Skeletal muscle tissue (tissue), 4 donors: ENCODE results near the gene GPR55. TPM values are rescaled to one million over a fixed set of nuclear protein-coding genes. Genes with fewer than 3 reads are reported as not detected.

Source experiments
- H3K27ac ChIP-seq: one replicate; pipeline ENCODE4 v1.7.0; 2013; ENCODE audit warnings: mild to moderate bottlenecking, low read depth, low read length, inconsistent platforms
- H3K27me3 ChIP-seq, 3 donors: one replicate each; pipeline ENCODE4 v1.7.0; 2013; ENCODE audit warnings: low read length in 3 of 3; ENCODE audit not compliant: control insufficient read depth in 3 of 3, insufficient read depth in 3 of 3
- H3K36me3 ChIP-seq, 3 donors: one replicate each; pipeline ENCODE4 v1.7.0; 2013; ENCODE audit warnings: low read length in 3 of 3; ENCODE audit not compliant: control insufficient read depth in 3 of 3, insufficient read depth in 3 of 3
- H3K4me1 ChIP-seq, 3 donors: one replicate each; pipeline ENCODE4 v1.7.0; 2013; ENCODE audit warnings: low read length in 3 of 3, mild to moderate bottlenecking in 3 of 3; ENCODE audit not compliant: control insufficient read depth in 3 of 3, insufficient read depth in 3 of 3
- H3K4me3 ChIP-seq, 3 donors: one replicate each; pipeline ENCODE4 v1.7.0; 2013; ENCODE audit warnings: low read length in 3 of 3
- H3K9ac ChIP-seq, 3 donors: one replicate each; pipeline ENCODE4 v1.7.0; 2013; ENCODE audit warnings: low read length in 3 of 3, mild to moderate bottlenecking in 3 of 3, moderate library complexity in 2 of 3, low read depth in 1 of 3
- H3K9me3 ChIP-seq, 3 donors: one replicate each; pipeline ENCODE4 v1.7.0; 2013; ENCODE audit warnings: low read length in 3 of 3; ENCODE audit not compliant: control insufficient read depth in 3 of 3
- total RNA-seq: library from RNA; depleted of rRNA; stranded (reverse); fragments of >200 nt; gene quantifications from one replicate; pipeline ENCODE4 v1.2.3, GENCODE V29; 2014
- donor health status: Osteomylitis.

The GPR55 gene
- total RNA-seq, 1 donor from 2014 or later = not detected

- H3K4me3 ChIP-seq = no peak overlapping the region
- no peak overlapping the region for H3K27ac ChIP-seq
Measured at GRCh38 chr2:230908595-230909191, 16.3 kb downstream of the GPR55 start.

GRCh38 chr2:230908092-230908594 is 16.9 kb downstream of the GPR55 start:
- no peak overlapping the region for H3K4me3 ChIP-seq

More at GRCh38 chr2:230908595-230909191, 16.3 kb downstream of the GPR55 start:
- Histone ChIP-seq H3K9ac (no peak overlapping the region), H3K36me3 (no peaks in the 10 kb centered on the region), H3K27me3 (peaks cover under 1 to 5% (median 4%) of the 10 kb centered on the region in 3 donors), H3K4me1 (no peaks in the 10 kb centered on the region), H3K9me3 (no peaks in the 10 kb centered on the region)

GRCh38 chr2:230907361-230908091 is 17.5 kb downstream of the GPR55 start:
- no peaks in the 10 kb centered on the region for H3K36me3 ChIP-seq
- peaks cover 0 to 5% (median 4%) of the 10 kb centered on the region in 3 donors for H3K27me3 ChIP-seq
- no peak overlapping the region for H3K9ac ChIP-seq
- H3K9me3 ChIP-seq = no peaks in the 10 kb centered on the region
- no peak overlapping the region for H3K4me3 ChIP-seq
- no peak overlapping the region for H3K27ac ChIP-seq
- no peaks in the 10 kb centered on the region for H3K4me1 ChIP-seq

More at GRCh38 chr2:230908092-230908594, 16.9 kb downstream of the GPR55 start:
- no peaks in the 10 kb centered on the region for H3K36me3 ChIP-seq
- no peak overlapping the region for H3K9ac ChIP-seq
- no peaks in the 10 kb centered on the region for H3K9me3 ChIP-seq
- H3K4me1 ChIP-seq = no peaks in the 10 kb centered on the region
- no peak overlapping the region for H3K27ac ChIP-seq
- peaks cover 0 to 5% (median 4%) of the 10 kb centered on the region in 3 donors for H3K27me3 ChIP-seq

- no peak overlapping the region for H3K4me3 ChIP-seq
- H3K36me3 ChIP-seq = no peaks in the 10 kb centered on the region
- H3K27me3 ChIP-seq = peaks cover 0 to 5% (median 4%) of the 10 kb centered on the region in 3 donors
- H3K9ac ChIP-seq = no peak overlapping the region
- no peak overlapping the region for H3K27ac ChIP-seq
- H3K4me1 ChIP-seq = no peaks in the 10 kb centered on the region
- no peaks in the 10 kb centered on the region for H3K9me3 ChIP-seq
Measured at GRCh38 chr2:230906471-230907230, 18.4 kb downstream of the GPR55 start.

- no peaks in the 10 kb centered on the region for H3K36me3 ChIP-seq
- no peaks in the 10 kb centered on the region for H3K9me3 ChIP-seq
- peaks cover 5 to 9% (median 5%) of the 10 kb centered on the region in 3 donors for H3K27me3 ChIP-seq
Measured at GRCh38 chr2:230905448-230906421, 19.3 kb downstream of the GPR55 start.

GRCh38 chr2:230904856-230905447 is 20.1 kb downstream of the GPR55 start:
- Histone ChIP-seq H3K27me3 (peaks cover 5 to 13% (median 7%) of the 10 kb centered on the region in 3 donors), H3K4me3 (no peak overlapping the region), H3K9ac (no peak overlapping the region), H3K36me3 (no peaks in the 10 kb centered on the region), H3K4me1 (no peaks in the 10 kb centered on the region), H3K9me3 (no peaks in the 10 kb centered on the region), H3K27ac (no peak overlapping the region)

More at GRCh38 chr2:230905448-230906421, 19.3 kb downstream of the GPR55 start:
- no peak overlapping the region for H3K9ac ChIP-seq
- no peaks in the 10 kb centered on the region for H3K4me1 ChIP-seq
- H3K4me3 ChIP-seq = no peak overlapping the region
- no peak overlapping the region for H3K27ac ChIP-seq

GRCh38 chr2:230903231-230904150 is 21.6 kb downstream of the GPR55 start:
- no peak overlapping the region for H3K27ac ChIP-seq
- H3K9ac ChIP-seq = no peak overlapping the region
- no peak overlapping the region for H3K4me3 ChIP-seq
- H3K9me3 ChIP-seq = no peaks in the 10 kb centered on the region
- peaks cover 5 to 22% (median 7%) of the 10 kb centered on the region in 3 donors for H3K27me3 ChIP-seq
- H3K36me3 ChIP-seq = no peaks in the 10 kb centered on the region
- no peaks in the 10 kb centered on the region for H3K4me1 ChIP-seq

GRCh38 chr2:230902180-230902899 is 22.7 kb downstream of the GPR55 start:
- H3K9ac ChIP-seq = no peak overlapping the region

More at GRCh38 chr2:230902180-230902899, 22.7 kb downstream of the GPR55 start:
- no peaks in the 10 kb centered on the region for H3K9me3 ChIP-seq
- H3K27ac ChIP-seq = no peak overlapping the region
- peaks cover 5 to 22% (median 7%) of the 10 kb centered on the region in 3 donors for H3K27me3 ChIP-seq
- H3K4me3 ChIP-seq = no peak overlapping the region
- no peaks in the 10 kb centered on the region for H3K4me1 ChIP-seq
- no peaks in the 10 kb centered on the region for H3K36me3 ChIP-seq
